Uterus (tissue), 4 donors: Measurements from ENCODE around the gene CEP250. TPM values are rescaled to one million over a fixed set of nuclear protein-coding genes. Genes with fewer than 3 reads are reported as not detected.
A peak's percentile ranks its signal among the peaks of the same experiment; 100 is the strongest.

Experiments used
- DNase-seq, 2 donors: peaks; one replicate each; pipeline ENCODE4 v3.0.0-alpha.2; 2019 to 2020
- H3K27ac ChIP-seq, 2 donors: fragments of 200-600 bp; sonication (generic); 1 replicate in 1 of 2; 2 replicates in 1 of 2; pipeline ENCODE4 v1.5.1; 2016 to 2018
- H3K27me3 ChIP-seq, 2 donors: fragments of 200-600 bp; sonication (generic); one replicate each; pipeline ENCODE4 v1.5.1; 2018 to 2019; ENCODE audit warnings: control low read depth in 1 of 2
- H3K36me3 ChIP-seq, 2 donors: fragments of 200-600 bp; sonication (generic); one replicate each; pipeline ENCODE4 v1.5.1; 2019; ENCODE audit warnings: control low read depth in 1 of 2
- H3K4me1 ChIP-seq, 2 donors: fragments of 200-600 bp; sonication (generic); one replicate each; pipeline ENCODE4 v1.5.1; 2018 to 2019; ENCODE audit warnings: control low read depth in 1 of 2
- H3K4me3 ChIP-seq, 2 donors: fragments of 200-600 bp; sonication (generic); 1 replicate in 1 of 2; 2 replicates in 1 of 2; pipeline ENCODE4 v1.5.1; 2018 to 2019; ENCODE audit warnings: mild to moderate bottlenecking in 1 of 2
- H3K9me3 ChIP-seq, 2 donors: fragments of 200-600 bp; sonication (generic); one replicate each; pipeline ENCODE4 v1.5.1; 2019; ENCODE audit warnings: control low read depth in 1 of 2
- CTCF ChIP-seq, 4 experiments: fragments of 200-600 bp in 2 of 4; fragments of 450-650 bp in 2 of 4; sonication (generic) in 2 of 4; IDR thresholded peaks; one replicate each; pipeline ENCODE4 v1.5.1; 2016 to 2019; ENCODE audit warnings: antibody characterized with exemption in 4 of 4, mild to moderate bottlenecking in 2 of 4, moderate library complexity in 1 of 4
- POLR2A ChIP-seq, 2 donors: fragments of 450-650 bp; IDR thresholded peaks; one replicate each; pipeline ENCODE4 v1.6.1; 2016; ENCODE audit warnings: antibody characterized with exemption in 2 of 2, mild to moderate bottlenecking in 1 of 2, moderate library complexity in 1 of 2
- intact Hi-C: fragments of 100-400 bp; cut with DNase I; formaldehyde crosslinking; loops from one replicate; pipeline ENCODE4 v1.15.1; 2023; ENCODE audit warnings: low total_unique reads
- total RNA-seq, 4 donors: library from RNA; depleted of rRNA in 3 of 4; stranded (reverse); fragments of >200 nt in 3 of 4; gene quantifications; one replicate each; pipeline versions ENCODE4 v1.1.0 to v1.2.4, GENCODE V29; 2014 to 2023
- donor health status: DM: yes; HTN: yes; CAD: no.

Gene CEP250
- total RNA-seq, 4 donors from 2014 or later = 9.2 to 44.2 (median 41.5) TPM

- intact Hi-C loops = no loop called here
- no peaks in the 10 kb centered on the region for H3K27me3 ChIP-seq
- H3K9me3 ChIP-seq = no peaks in the 10 kb centered on the region
- no peak overlapping the region for H3K27ac ChIP-seq
- TF ChIP-seq CTCF (IDR thresholded peaks at IDR 0.05) = no peak
- no peaks in the 10 kb centered on the region for H3K36me3 ChIP-seq
- H3K4me3 ChIP-seq = no peak overlapping the region
- H3K4me1 ChIP-seq = no peaks in the 10 kb centered on the region
- DNase-seq = no peak
Measured at GRCh38 chr20:35489717-35490116, 34.3 kb downstream of the CEP250 start.

GRCh38 chr20:35490736-35491181, 35.4 kb downstream of the CEP250 start:
- no peaks in the 10 kb centered on the region for H3K4me1 ChIP-seq
- H3K4me3 ChIP-seq = no peak overlapping the region
- H3K36me3 ChIP-seq = no peaks in the 10 kb centered on the region
- TF ChIP-seq CTCF (IDR thresholded peaks at IDR 0.05) (no peak), POLR2A (IDR thresholded peaks at IDR 0.05) (no peak)
- no peaks in the 10 kb centered on the region for H3K9me3 ChIP-seq
- intact Hi-C loops = no loop called here
- H3K27ac ChIP-seq = no peak overlapping the region
- no peaks in the 10 kb centered on the region for H3K27me3 ChIP-seq
- DNase-seq = no peak

DNA sequence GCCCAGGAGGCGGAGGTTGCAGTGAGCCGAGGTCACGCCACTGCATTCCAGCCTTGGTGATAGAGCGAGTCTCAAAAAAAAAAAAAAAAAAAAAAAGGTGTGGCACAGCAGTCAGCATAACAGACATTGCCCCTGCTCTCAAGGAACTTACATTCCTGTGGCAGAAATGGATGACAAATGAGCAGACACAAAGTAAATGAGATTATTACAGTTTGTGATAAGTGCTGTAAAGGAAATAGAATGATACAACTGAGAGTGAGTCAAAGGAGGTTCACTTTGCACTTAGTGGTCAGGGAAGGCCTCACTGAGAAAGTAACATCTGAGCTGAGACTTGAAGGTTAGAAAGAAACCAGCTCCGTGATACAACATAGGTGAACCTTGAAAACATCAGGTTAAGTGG, 36.4 kb downstream of the CEP250 start:
- no peak for DNase-seq
- TF ChIP-seq POLR2A (IDR thresholded peaks at IDR 0.05) (no peak), CTCF (IDR thresholded peaks at IDR 0.05) (no peak)
- Histone ChIP-seq H3K4me3 (no peak overlapping the region), H3K27ac (no peak overlapping the region), H3K36me3 (no peaks in the 10 kb centered on the region), H3K4me1 (no peaks in the 10 kb centered on the region), H3K27me3 (no peaks in the 10 kb centered on the region), H3K9me3 (no peaks in the 10 kb centered on the region)
- intact Hi-C loops = no loop called here

GRCh38 chr20:35492352-35492751, 37.0 kb downstream of the CEP250 start:
- H3K4me3 ChIP-seq = no peak overlapping the region
- no peak overlapping the region for H3K27ac ChIP-seq
- no peak for DNase-seq
- no peaks in the 10 kb centered on the region for H3K9me3 ChIP-seq
- TF ChIP-seq POLR2A (IDR thresholded peaks at IDR 0.05) (no peak), CTCF (IDR thresholded peaks at IDR 0.05) (no peak)
- intact Hi-C loops = no loop called here
- H3K36me3 ChIP-seq = no peaks in the 10 kb centered on the region
- H3K27me3 ChIP-seq = no peaks in the 10 kb centered on the region
- H3K4me1 ChIP-seq = no peaks in the 10 kb centered on the region

- intact Hi-C loops = no loop called here
- no peaks in the 10 kb centered on the region for H3K27me3 ChIP-seq
- DNase-seq = no peak
- TF ChIP-seq POLR2A (IDR thresholded peaks at IDR 0.05) (no peak), CTCF (IDR thresholded peaks at IDR 0.05) (no peak)
- H3K36me3 ChIP-seq = no peaks in the 10 kb centered on the region
- no peak overlapping the region for H3K4me3 ChIP-seq
- H3K4me1 ChIP-seq = no peaks in the 10 kb centered on the region
- H3K27ac ChIP-seq = peak overlapping the region; percentile 34 to 50
- no peaks in the 10 kb centered on the region for H3K9me3 ChIP-seq
Measured at GRCh38 chr20:35496481-35496880, 41.1 kb downstream of the CEP250 start.
